NOMO-1 (cell line): ENCODE results near the gene ATN1.

ENCODE experiments used
- DNase-seq, 2 experiments: peaks; one replicate each; lab custom pipeline; 2025; ENCODE audit not compliant: unreplicated experiment in 2 of 2; lab: John Stamatoyannopoulos, UW

The ATN1 gene

DNA sequence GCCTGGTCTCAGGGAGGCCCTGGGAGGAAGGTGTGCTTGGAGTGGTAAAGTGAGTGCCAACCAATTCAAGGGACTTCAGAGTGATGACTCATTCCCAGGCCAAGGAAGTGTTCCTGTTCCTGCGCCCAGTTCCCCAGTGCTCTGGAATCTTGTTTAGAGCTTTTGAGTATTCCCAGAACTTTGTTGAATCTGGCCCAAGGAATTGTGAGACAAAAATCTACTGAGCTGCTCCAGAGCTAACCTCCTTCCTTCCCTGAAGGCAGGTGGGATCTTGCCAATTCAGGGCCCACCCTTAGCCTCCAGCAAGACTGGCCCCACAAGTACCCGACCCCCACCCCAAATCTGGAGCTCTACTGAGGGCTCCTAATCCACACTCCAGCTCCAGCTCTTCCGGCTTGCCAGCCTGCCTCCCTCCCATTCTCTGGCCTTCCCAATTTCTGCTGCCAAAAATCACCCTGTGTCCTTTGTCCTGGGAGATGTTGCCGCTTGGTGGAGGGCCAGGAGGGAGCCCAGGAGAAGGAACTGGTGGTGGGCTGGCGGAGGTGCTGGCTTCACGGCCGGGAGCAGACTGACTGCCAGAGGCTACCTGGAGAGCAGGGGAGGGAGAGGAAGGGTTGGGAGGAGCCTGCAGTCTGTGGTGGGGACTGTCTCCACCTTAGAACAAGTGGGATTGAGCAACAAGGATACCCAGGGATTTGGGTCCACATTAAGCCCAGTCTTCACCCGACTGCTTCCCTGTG lies 2.0 kb upstream of the ATN1 start:
- no peak for DNase-seq

- no peak for DNase-seq
Observed at GRCh38 chr12:6928022-6928702, 403 bp downstream of the ATN1 start.

GRCh38 chr12:6928703-6929407 lies 1.1 kb downstream of the ATN1 start:
- DNase-seq: no peak

GRCh38 chr12:6929466-6930452 lies 2.0 kb downstream of the ATN1 start:
- no peak for DNase-seq

DNA sequence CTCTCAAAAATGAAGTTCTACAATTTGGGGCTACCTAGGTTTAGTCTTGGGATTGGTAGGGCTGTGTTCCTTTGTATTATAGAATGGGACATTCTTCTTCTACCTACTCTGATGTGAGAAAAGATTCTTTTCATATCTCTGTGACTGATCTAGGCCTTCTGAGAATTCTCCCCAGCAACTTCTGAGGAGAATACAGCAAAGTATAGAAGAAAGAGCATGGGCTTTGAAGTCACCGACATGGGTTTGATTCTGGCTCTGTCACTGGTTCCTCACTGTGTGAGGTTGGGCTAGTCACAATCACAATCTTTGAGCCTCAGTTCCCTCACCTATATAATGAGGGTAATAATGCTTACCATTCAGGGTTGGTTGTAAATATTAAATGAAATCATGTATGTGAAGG lies 5.0 kb downstream of the ATN1 start:
- DNase-seq: no peak

DNA sequence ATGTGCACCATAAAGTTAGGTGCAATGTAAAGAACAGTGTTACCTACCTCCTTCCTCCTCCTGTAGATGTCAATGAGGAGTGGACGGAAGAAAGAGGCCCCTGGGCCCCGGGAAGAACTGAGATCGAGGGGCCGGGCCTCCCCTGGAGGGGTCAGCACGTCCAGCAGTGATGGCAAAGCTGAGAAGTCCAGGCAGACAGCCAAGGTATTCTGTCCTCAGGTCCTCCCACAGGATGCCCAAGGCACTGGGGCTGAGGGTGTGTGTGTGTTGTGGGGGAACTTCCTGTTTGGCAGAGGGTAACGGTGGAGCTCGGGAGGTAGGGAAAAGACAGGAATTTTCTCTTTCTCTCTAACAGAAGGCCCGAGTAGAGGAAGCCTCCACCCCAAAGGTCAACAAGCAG lies 6.4 kb downstream of the ATN1 start:
- DNase-seq: no peak

DNA sequence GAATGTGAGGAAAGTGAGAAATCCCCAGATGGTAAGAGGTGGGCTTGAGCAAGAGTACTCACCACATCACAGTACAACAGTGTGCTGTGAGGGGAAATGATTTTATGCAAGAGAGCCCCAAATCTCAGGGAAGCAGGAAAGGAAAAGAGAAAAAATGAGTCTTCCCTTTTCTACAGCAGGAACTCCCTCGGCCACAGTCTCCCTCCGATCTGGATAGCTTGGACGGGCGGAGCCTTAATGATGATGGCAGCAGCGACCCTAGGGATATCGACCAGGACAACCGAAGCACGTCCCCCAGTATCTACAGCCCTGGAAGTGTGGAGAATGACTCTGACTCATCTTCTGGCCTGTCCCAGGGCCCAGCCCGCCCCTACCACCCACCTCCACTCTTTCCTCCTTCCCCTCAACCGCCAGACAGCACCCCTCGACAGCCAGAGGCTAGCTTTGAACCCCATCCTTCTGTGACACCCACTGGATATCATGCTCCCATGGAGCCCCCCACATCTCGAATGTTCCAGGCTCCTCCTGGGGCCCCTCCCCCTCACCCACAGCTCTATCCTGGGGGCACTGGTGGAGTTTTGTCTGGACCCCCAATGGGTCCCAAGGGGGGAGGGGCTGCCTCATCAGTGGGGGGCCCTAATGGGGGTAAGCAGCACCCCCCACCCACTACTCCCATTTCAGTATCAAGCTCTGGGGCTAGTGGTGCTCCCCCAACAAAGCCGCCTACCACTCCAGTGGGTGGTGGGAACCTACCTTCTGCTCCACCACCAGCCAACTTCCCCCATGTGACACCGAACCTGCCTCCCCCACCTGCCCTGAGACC lies 7.8 kb downstream of the ATN1 start:
- DNase-seq: no peak

- no peak for DNase-seq
Observed at GRCh38 chr12:6936194-6936635, 8.5 kb downstream of the ATN1 start.

- DNase-seq: no peak
Observed at GRCh38 chr12:6936636-6937480, 9.1 kb downstream of the ATN1 start.

- peak; percentile 96 to 97 for DNase-seq
Observed at GRCh38 chr12:6937481-6938352, 10.0 kb downstream of the ATN1 start.

GRCh38 chr12:6938353-6939190 lies 10.8 kb downstream of the ATN1 start:
- DNase-seq: no peak

- DNase-seq: no peak
Observed at GRCh38 chr12:6939191-6939540, 11.4 kb downstream of the ATN1 start.

GRCh38 chr12:6941267-6941666 lies 13.5 kb downstream of the ATN1 start:
- DNase-seq: no peak

- no peak for DNase-seq
Observed at GRCh38 chr12:6941782-6942181, 14.0 kb downstream of the ATN1 start.

DNA sequence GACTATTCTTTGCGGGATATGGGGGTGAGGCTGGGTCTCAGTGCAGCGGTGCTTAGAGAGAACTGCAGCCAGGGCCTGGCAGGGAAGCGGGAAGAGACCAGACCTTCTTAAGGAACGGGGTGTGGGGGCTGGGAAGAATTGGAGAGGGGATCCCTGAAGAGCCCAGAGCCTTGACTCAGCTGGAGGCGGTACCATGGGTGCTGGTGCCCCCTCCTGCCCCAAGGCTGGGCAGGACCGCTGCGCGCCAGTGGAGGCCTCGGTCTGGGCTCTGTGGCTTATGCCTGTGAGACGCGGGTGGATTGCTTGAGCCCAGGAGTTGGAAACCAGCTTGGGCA lies 14.5 kb downstream of the ATN1 start:
- DNase-seq: no peak

DNA sequence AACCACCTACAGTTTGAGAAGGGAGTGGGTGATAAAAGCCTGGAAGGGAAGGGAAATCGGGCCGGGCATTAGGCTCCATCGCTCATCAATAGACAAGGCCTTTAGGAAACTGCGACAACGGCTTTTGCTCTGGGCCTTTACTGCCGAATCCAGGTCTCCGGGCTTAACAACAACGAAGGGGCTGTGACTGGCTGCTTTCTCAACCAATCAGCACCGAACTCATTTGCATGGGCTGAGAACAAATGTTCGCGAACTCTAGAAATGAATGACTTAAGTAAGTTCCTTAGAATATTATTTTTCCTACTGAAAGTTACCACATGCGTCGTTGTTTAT lies 15.6 kb downstream of the ATN1 start:
- DNase-seq: peak; percentile 83 to 90

DNA sequence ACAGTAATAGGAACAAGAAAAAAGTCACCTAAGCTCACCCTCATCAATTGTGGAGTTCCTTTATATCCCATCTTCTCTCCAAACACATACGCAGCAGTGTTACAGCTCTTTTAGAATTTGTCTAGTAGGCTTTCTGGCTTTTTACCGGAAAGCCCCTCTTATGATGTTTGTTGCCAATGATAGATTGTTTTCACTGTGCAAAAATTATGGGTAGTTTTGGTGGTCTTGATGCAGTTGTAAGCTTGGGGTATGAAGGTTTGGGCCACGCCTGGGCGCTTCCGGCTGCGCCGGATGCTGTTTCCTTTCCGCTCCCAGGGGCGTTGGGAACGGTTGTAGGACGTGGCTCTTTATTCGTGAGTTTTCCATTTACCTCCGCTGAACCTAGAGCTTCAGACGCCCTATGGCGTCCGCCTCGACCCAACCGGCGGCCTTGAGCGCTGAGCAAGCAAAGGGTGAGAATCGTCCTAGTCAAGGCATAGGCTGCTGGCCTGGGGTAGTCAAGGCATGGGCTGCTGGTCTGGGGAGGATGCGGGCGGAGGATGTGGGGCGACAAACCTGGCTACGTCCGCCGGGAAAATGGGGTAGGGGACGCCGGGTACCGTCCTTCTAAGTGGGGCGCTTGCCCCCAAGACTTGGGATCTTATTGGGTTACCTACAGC lies 16.1 kb downstream of the ATN1 start, which contains the start of the genes C12orf57 and RNU7-1:
C12orf57 (plus strand) TSS at position 301 of the 659 bp plus-strand sequence; CDS start at position 401, 100 bp downstream.
RNU7-1 (plus strand) TSS at position 95 of the 659 bp plus-strand sequence.
- peak; percentile 90 for DNase-seq
